Stomach (tissue), 9 donors: ENCODE results near the gene FOLR1. TPM values are rescaled to one million over a fixed set of nuclear protein-coding genes. Genes with fewer than 3 reads are reported as not detected.

Source experiments
- DNase-seq, 2 donors: peaks; one replicate each; pipeline versions ENCODE4 v3.0.0 to v3.0.0-alpha.2; 2013 to 2019
- H3K27ac ChIP-seq, 5 donors: fragments of 200-600 bp in 4 of 5; sonication (generic) in 4 of 5; one replicate each; pipeline ENCODE4 v1.5.1; 2013 to 2019; ENCODE audit warnings: mild to moderate bottlenecking in 1 of 5, moderate library complexity in 1 of 5
- H3K27me3 ChIP-seq, 3 donors: fragments of 200-600 bp; sonication (generic); one replicate each; pipeline ENCODE4 v1.5.1; 2017 to 2019; ENCODE audit warnings: mixed run types in 1 of 3
- H3K36me3 ChIP-seq, 4 donors: fragments of 200-600 bp; sonication (generic); 1 replicate in 3 of 4; 2 replicates in 1 of 4; pipeline ENCODE4 v1.5.1; 2016 to 2019
- H3K4me1 ChIP-seq, 4 donors: fragments of 200-600 bp; sonication (generic); one replicate each; pipeline ENCODE4 v1.5.1; 2016 to 2019
- H3K4me3 ChIP-seq, 4 donors: fragments of 200-600 bp; sonication (generic) in 3 of 4; one replicate each; pipeline ENCODE4 v1.5.1; 2016 to 2019; ENCODE audit warnings: mild to moderate bottlenecking in 1 of 4
- H3K9me3 ChIP-seq, 4 donors: fragments of 200-600 bp; sonication (generic); one replicate each; pipeline ENCODE4 v1.5.1; 2016 to 2019
- EP300 ChIP-seq: sonication (generic); formaldehyde crosslinking; IDR thresholded peaks from one replicate; pipeline ENCODE4 v1.6.1; 2017; ENCODE audit warnings: antibody characterized with exemption
- POLR2A ChIP-seq, 4 donors: fragments of 450-650 bp; IDR thresholded peaks; one replicate each; pipeline ENCODE4 v1.6.1; 2016; ENCODE audit warnings: antibody characterized with exemption in 4 of 4, control low read depth in 2 of 4, mild to moderate bottlenecking in 1 of 4, moderate library complexity in 1 of 4
- POLR2AphosphoS5 ChIP-seq, 3 donors: sonication (generic); formaldehyde crosslinking; IDR thresholded peaks; one replicate each; pipeline ENCODE4 v1.6.1; 2016; ENCODE audit warnings: antibody characterized with exemption in 3 of 3
- WGBS, 5 donors: extraction: QIAGEN DNeasy Blood & Tissue Kit in 3 of 5; methylation state at CpG; one replicate each; pipeline versions ENCODE4 v1.1.5 to v1.1.7; 2013 to 2018; 5-methylcytosine and 5-hydroxymethylcytosine counted together
- intact Hi-C: fragments of 100-400 bp; cut with DNase I; formaldehyde crosslinking; loops from one replicate; pipeline ENCODE4 v1.15.1; 2023; ENCODE audit warnings: low total_unique reads
- polyA plus RNA-seq, 3 donors: library from polyadenylated mRNA; stranded (reverse); fragments of 200-250 nt; gene quantifications; one replicate each; pipeline ENCODE4 v1.2.3, GENCODE V29; 2013
- total RNA-seq, 5 donors: library from RNA; depleted of rRNA; stranded (reverse); fragments of >200 nt; gene quantifications; one replicate each; pipeline versions ENCODE4 v1.1.0 to v1.2.3, GENCODE V29; 2014 to 2016
- TF ChIP-seq, protein P1 (sequence below), 7 experiments: fragments of 450-650 bp in 4 of 7; fragments of 200-600 bp in 3 of 7; sonication (generic) in 3 of 7; IDR thresholded peaks; one replicate each; pipeline ENCODE4 v1.5.1; 2016 to 2019; ENCODE audit warnings: antibody characterized with exemption in 7 of 7, control low read depth in 2 of 7, mild to moderate bottlenecking in 1 of 7
- donor health status: healthy with polysubstance abuse.
- donor health status: Bipolar disorder and iron deficiency.
- donor health status: healthy.

Gene FOLR1
- total and polyA plus RNA-seq, 8 donors, result 0.55 to 22.6 (median 6.1) TPM; not detected in 3

DNA sequence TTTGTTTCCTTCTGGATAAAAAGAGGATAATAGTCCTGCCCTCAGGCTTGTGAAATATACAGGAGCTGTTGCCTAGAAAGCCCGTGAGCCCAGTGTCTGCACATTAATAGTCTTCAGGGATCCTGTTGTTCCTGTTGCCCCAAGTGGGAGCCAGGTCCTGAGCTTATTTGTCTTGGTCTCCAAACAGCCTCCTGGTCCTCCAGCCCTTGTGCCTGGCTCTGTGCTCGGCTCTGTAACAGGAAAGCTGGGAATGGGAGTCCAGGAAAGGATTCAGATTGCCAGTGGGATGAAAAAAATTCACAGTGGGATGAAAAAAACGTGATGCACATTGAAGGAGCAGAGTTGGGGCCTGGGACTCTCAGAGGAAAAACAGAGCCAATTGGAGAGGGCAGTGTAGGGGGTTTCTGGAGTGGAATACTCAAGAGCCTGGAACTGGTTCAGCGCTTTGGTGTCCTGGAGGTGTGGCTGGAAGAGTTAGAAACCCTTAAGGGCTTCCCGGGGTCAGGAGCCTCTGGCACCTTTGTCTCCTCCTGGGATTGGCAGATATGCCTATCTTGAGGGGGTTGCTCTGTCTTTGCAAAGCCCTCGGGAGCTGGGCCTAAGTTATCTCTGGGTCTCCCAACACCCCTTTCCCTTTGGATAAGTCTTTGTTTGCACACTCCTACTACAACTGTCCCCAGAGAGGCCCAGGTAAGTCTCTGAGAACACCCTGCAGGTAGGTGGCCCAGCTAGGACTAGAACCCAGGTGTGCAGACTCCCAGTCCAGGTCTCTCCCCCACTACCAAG, 30.4 kb downstream of the FOLR1 start:
- H3K9me3 ChIP-seq, result no peaks in the 10 kb centered on the region
- intact Hi-C loops, result no loop called here
- H3K36me3 ChIP-seq, result peaks cover 1 to 8% (median 5%) of the 10 kb centered on the region in 4 donors
- TF ChIP-seq, protein P1, sequence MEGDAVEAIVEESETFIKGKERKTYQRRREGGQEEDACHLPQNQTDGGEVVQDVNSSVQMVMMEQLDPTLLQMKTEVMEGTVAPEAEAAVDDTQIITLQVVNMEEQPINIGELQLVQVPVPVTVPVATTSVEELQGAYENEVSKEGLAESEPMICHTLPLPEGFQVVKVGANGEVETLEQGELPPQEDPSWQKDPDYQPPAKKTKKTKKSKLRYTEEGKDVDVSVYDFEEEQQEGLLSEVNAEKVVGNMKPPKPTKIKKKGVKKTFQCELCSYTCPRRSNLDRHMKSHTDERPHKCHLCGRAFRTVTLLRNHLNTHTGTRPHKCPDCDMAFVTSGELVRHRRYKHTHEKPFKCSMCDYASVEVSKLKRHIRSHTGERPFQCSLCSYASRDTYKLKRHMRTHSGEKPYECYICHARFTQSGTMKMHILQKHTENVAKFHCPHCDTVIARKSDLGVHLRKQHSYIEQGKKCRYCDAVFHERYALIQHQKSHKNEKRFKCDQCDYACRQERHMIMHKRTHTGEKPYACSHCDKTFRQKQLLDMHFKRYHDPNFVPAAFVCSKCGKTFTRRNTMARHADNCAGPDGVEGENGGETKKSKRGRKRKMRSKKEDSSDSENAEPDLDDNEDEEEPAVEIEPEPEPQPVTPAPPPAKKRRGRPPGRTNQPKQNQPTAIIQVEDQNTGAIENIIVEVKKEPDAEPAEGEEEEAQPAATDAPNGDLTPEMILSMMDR (IDR thresholded peaks at IDR 0.05), result no peak
- TF ChIP-seq EP300, result no peak
- no peak for TF ChIP-seq POLR2A (IDR thresholded peaks at IDR 0.05)
- TF ChIP-seq POLR2AphosphoS5 (IDR thresholded peaks at IDR 0.05), result no peak
- peaks cover 28 to 37% (median 35%) of the 10 kb centered on the region in 4 donors for H3K4me1 ChIP-seq
- 53 to 65% (median 60%) methylated on average over 6 of the region's 6 CpGs for WGBS, 5 donors
- DNase-seq, result peak in 1 of 2 donors; percentile 18
- H3K4me3 ChIP-seq, result peak overlapping the region; percentile 61 to 85 (median 80)
- peak overlapping the region; percentile 95 to 98 (median 97) for H3K27ac ChIP-seq
- peaks cover 0 to 2% (median 1%) of the 10 kb centered on the region in 3 donors for H3K27me3 ChIP-seq

DNA sequence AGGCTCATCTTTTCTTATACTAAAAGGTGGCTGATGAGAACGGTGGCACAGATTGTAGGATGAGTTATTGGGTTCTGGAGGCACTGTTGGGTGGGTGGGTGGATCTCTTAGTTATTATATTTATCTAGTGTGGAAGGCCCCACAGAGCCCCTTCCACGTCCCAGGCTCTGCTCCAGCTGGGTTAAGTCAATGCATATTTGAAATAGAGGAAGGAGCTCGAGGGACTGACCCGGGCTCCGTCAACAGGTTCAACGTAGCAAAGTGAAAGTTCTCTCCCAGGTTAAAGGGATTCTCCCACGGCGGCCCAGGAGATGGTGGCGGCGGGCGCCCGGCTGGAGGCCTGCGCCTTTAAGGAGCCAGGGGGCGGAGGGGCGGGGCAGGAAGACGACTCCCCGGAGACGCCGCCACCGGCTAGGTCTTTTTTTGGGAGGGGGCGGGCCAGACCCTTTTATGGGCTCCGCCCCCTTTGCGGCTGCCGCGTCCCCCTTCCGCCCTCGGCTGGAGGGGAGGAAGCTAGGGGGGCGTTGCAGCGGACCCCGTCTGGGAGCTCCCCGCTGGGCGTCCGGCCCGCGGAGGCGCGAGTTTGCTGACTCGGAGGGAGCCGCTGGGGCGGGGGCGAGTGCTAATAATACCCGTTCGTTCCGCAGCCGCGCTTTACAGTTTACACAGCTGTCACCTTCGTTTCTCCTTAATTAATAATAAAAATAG, 31.1 kb downstream of the FOLR1 start:
- peak overlapping the region; percentile 95 to 98 (median 97) for H3K27ac ChIP-seq
- H3K27me3 ChIP-seq, result no peaks in the 10 kb centered on the region
- WGBS, 5 donors, result 0 to 1% (median 0%) methylated on average over 19 to 47 of the region's 47 CpGs
- peak overlapping the region; percentile 61 to 85 (median 80) for H3K4me3 ChIP-seq
- peaks cover 5 to 16% (median 10%) of the 10 kb centered on the region in 4 donors for H3K36me3 ChIP-seq
- no peaks in the 10 kb centered on the region for H3K9me3 ChIP-seq
- peak; percentile 96 to 98 for DNase-seq
- peaks cover 35 to 43% (median 42%) of the 10 kb centered on the region in 4 donors for H3K4me1 ChIP-seq
- TF ChIP-seq POLR2A (IDR thresholded peaks at IDR 0.05) (no peak), POLR2AphosphoS5 (IDR thresholded peaks at IDR 0.05) (peak; percentile 20 to 68 (median 55))
- TF ChIP-seq, protein P1 (IDR thresholded peaks at IDR 0.05), result peak in 4 of 7 experiments; percentile 27 to 78 (median 44)
- intact Hi-C loops, result no loop called here

DNA sequence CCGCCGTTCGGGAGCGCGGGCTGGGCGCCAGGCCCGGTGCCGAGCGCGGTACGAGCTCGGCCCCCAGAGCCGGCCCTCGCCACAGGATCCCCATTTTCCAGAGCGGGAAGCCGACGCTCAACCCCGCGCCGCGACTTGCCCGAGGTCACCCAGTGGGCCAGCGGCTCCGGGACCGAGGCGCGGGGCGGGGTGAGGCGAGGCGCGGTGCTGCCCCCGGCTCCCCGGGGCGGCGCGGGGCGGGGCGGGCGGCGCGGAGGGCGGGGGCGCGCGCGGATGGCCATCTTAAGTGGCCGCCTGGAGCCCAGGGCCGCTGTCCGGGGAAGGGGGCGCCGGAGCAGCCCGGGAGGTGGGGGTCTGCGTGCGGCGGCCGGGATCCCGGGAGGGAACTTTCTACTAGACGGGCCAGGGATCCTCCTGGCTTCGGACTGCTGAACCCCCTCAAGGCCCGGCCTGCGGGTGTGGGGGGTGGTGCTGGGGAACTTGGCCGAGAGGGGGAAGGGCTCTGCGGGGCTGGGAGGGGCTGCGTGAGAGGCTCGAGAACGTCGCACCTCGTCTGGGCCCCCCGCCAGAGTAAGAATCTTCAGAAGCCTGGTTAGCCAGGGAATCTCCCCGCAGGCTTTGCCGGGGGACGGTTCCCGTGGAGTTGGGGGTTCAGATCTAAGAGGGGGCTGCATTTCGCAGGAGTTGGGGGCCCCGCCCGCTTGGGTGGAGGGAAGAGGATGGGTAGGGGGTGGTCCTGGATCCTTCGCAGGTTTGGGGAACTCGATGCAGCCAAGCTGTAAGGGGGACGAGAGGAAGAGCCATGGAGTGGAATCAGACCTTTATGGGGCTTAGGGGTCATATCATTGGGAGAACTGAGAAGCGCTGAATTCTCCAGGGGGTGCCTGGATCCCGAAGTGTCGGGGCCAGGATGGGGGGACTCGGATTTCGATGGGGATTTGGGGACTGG, 31.9 kb downstream of the FOLR1 start:
- Histone ChIP-seq H3K4me3 (peak overlapping the region; percentile 61 to 85 (median 80)), H3K4me1 (peaks cover 37 to 46% (median 44%) of the 10 kb centered on the region in 4 donors), H3K36me3 (peaks cover 13 to 24% (median 18%) of the 10 kb centered on the region in 4 donors), H3K27ac (peak overlapping the region; percentile 95 to 98 (median 97)), H3K27me3 (no peaks in the 10 kb centered on the region), H3K9me3 (no peaks in the 10 kb centered on the region)
- WGBS, 5 donors, result 0 to 1% (median 1%) methylated on average over 26 to 84 of the region's 84 CpGs
- intact Hi-C loops, result no loop called here
- TF ChIP-seq, protein P1 (IDR thresholded peaks at IDR 0.05), result no peak
- no peak for TF ChIP-seq POLR2AphosphoS5 (IDR thresholded peaks at IDR 0.05)
- TF ChIP-seq EP300, result no peak
- no peak for TF ChIP-seq POLR2A (IDR thresholded peaks at IDR 0.05)
- peak; percentile 82 to 92 for DNase-seq
